ENCODE measurements around the gene SEMA3E. TPM values are rescaled to one million over a fixed set of nuclear protein-coding genes. Genes with fewer than 3 reads are reported as not detected.
"Not testable (repeated sequence)": the region's sequence is repeated elsewhere in the genome, so short reads cannot be mapped to it uniquely, and the experiment has no call there.

Gene SEMA3E
- total RNA-seq, 1 donor from 2014 or later = not detected

DNA sequence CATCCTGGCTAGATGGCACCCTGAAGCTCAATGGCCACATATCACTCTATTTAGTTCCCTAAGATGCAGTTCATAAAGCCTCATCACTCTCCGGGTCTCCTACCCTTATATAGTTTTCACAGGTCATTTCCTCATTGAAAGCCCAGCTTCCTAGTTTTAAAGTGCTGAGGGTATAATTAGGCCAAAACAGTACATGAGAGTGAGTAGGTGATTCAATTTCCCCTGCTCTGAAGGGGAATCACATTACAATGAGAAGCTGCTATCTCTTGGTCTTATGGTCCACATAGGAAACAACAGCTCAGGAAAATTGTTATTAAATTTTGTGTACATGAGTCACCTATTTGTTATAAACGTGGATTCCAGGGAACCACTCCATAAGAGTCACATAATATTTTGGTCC is 162.0 kb downstream of the SEMA3E start:
- DNase-seq (ENCODE audit: low read depth, low spot score) = no peak

DNA sequence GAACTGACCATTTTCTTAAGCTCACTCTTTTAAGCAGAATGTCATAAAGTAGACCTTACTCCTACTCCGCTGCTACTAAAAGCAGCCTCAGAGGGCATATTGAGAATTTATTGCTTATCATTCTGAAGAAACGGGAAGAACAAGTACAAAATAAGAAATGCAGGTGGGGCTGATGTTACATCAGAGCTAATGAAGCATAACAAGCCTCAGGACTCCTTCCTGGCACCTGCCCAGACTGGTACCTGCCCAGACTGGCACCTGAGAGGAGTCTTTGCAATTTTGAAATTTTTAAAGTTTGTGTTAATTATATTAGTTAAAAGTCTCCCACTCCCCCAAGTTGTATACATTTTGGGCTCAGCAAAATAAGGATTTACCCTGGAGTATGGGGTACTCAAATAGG is 162.4 kb downstream of the SEMA3E start:
- no peak for DNase-seq (ENCODE audit: low read depth, low spot score)

DNA sequence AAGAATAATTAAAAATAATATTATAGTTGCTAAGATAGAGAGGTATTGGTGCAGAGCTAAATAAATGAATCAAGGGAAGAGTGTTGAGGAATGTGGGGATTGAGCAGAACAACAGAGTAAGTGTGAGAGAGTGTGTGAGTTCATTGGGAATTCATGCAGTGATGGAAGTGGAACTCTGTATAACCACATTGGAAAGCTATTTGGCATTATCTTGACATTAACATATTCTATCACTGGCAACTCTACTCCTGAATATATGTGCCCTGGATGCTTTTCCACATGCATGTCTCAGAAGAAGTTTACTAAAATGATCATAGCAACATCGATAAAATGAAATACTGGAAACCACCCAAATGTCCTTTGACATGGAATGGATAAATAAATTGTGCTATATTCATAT is 164.1 kb downstream of the SEMA3E start:
- DNase-seq (ENCODE audit: low read depth, low spot score) = no peak

GRCh38 chr7:83484266-83484665 is 164.7 kb downstream of the SEMA3E start:
- no peak for DNase-seq (ENCODE audit: low read depth, low spot score)

- DNase-seq (ENCODE audit: low read depth, low spot score) = no peak
Observed at GRCh38 chr7:83478616-83479015, 170.3 kb downstream of the SEMA3E start.

DNA sequence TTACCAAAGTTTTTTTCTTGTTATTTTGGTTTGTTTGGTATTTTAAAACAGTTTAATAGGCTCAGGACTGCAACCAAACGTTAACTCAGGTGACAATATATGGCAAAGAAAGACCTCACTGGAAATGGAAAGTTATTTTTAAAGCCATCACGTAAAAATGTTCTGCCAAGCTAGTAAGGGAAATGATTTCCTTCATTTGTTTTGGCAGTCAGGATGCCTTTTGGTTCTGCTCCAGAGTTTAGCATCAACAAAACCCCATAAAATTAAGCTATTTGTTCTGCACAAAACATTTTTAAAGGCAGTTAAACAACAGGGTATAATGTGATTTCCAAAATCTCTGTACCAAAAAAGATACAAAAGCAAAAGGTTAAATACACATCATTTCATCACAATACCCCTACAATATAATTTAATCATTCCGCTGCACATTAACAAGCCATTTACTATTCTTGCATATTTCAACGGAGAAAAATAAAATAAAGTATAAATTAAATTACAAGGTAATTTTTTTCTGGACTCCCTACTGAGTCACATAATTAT is 172.4 kb downstream of the SEMA3E start:
- DNase-seq (ENCODE audit: low read depth, low spot score) = no peak

- no peak for DNase-seq (ENCODE audit: low read depth, low spot score)
Observed at GRCh38 chr7:83475420-83475819, 173.5 kb downstream of the SEMA3E start.

- DNase-seq (ENCODE audit: low read depth, low spot score) = no peak
Observed at GRCh38 chr7:83472376-83472775, 176.6 kb downstream of the SEMA3E start.

DNA sequence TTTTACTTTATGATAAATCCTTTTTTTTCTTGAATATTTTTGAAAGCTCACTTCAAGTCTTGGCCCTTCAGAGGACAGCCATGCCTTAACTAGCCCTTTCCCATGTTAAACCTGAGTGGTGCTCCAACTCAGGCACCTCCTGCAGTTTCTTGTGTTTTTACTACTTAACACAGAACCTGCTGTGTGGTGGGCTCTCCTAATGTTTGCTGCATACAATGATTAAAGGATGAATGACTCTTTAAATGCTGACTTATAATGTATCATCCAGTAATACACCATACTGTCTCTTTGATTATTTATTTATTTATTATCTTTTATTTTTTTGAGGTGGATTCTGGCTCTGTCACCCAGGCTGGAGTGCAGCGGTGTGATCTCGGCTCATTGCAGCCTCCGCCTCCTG is 179.4 kb downstream of the SEMA3E start:
- no peak for DNase-seq (ENCODE audit: low read depth, low spot score)

DNA sequence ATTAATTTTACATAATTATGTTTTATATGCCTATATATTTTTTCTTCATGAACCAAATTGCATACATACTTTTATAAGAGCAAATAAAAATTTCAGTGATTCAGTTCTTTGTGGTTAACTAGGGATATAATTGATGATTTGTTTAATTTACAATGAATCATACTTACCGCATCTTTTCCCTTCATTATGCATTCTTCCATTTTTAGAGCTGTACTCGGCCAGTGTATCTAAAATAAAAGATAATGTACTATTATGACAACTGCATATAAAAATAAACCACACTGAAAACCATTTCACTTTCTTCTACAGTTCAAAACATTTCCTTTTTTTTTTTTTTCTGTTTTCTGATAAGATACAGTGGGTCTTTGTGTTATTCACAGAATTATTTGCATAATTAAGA is 179.9 kb downstream of the SEMA3E start:
- DNase-seq (ENCODE audit: low read depth, low spot score) = no peak

- DNase-seq (ENCODE audit: low read depth, low spot score) = peak; percentile 96
Observed at GRCh38 chr7:83468251-83468739, 180.6 kb downstream of the SEMA3E start.

GRCh38 chr7:83467493-83467892 is 181.4 kb downstream of the SEMA3E start:
- DNase-seq (ENCODE audit: low read depth, low spot score) = no peak

DNA sequence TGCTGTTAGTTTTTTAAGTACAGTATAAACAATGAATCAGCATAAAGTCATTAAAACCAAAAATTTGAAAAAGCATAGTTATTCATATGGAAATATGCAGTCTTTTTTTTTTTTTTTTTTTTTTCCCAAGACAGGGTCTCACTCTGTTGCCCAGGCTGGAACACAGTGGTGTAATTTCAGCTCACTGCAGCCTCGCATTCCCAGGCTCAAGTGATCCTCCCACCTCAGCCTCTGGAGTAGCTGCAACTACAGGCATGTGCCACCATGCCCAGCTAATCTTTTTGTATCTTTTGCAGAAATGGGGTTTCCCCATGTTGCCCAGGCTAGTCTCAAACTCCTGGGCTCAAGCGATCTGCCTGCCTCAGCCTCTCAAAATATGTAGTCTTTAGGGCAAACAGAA is 182.0 kb downstream of the SEMA3E start:
- no peak for DNase-seq (ENCODE audit: low read depth, low spot score)

DNA sequence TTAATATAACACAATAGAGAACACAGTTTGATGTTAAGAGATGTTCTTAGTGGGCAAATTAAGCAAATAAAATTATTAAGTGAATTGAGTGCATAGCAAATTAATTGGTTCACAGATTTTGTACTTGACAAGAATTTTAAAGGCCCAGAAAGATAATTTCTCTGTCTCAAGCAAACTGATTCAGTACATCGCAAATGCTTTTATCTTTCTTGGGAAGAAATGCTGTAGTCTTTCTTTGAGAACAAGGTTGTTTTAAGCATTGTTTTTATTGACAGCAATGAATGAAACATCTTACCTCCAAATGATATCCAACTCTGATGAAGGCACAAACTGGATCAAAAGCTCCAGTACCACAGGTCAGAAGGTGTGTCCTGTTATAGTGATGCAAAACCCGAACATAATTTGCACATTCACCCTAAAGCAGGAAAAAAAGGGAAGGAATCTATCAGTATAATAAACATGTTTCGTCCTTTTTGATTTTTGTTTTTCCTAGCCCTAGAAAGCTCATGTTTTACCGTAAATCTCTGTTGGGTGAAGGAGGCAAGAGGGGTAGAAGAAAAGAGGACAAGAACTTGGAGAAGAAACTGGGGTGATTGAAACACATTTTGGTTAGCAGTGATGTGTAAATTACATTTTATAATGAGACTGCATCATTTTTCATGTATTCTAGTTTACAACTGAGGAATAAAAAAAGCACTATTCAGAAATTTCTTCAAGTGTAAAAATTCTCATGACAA is 182.6 kb downstream of the SEMA3E start:
- no peak for DNase-seq (ENCODE audit: low read depth, low spot score)

DNA sequence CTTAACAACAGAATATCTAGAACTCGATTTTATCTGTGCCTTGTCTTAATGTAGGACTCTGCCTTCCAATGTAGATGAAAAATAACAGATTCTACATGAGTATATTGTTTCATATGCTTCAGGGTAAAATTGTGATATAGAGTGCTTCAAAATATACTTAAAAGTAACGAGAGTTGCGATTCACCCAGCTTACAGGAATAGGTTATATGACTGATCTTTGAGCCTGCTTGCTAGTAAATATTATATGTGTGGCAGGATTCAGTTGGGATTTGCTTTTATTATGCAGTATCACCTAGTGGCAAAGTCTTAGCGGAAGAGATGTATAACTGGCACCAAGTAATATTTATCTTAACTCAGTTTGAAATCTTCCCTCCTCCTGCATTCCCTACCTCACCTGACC is 183.3 kb downstream of the SEMA3E start:
- no peak for DNase-seq (ENCODE audit: low read depth, low spot score)

DNA sequence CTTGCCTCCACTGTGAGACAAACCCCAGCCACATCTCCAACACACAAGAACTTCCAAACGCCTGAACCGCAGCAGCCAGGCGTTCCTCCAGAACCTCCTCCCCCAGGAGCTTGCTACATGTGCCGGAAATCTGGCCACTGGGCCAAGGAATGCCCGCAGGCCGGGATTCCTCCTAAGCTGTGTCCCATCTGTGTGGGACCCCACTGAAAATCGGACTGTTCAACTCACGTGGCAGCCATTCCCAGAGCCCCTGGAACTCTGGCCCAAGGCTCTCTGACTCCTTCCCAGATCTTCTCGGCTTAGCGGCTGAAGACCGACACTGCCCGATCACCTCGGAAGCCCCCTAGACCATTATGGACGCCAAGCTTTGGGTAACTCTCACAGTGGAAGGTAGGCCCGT is 187.1 kb downstream of the SEMA3E start:
- DNase-seq (ENCODE audit: low read depth, low spot score) = not testable (repeated sequence)

- DNase-seq (ENCODE audit: low read depth, low spot score) = not testable (repeated sequence)
Observed at GRCh38 chr7:83459930-83460653, 188.8 kb downstream of the SEMA3E start.

DNA sequence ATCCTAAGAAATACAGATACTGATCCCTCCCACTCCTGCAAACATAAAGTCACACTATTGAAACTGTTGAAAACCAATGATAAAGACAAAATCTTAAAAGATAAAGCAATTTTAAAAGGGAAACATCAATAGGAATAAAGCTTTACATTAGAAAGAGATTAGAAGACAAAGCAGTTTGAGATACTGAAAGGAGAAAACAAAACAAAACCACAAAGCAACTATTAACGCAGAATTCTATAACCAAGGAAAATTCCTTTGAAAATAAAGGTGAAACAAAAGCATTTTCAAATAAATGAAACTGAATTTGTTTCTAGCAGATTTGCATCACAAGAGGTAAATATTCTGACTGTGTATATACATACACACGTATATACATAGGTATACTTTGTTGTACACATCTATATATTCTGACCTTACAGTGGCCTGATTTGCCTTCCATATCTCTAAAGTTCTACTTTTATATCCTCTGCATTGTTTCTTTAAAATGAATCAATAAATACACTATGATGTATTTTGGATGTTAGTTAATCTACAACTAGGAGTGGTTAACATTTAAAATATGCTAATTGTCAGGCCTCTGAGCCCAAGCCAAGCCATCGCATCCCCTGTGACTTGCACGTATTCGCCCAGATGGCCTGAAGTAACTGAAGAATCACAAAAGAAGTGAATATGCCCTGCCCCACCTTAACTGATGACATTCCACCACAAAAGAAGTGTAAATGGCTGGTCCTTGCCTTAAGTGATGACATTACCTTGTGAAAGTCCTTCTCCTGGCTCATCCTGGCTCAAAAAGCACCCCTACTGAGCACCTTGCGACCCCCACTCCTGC is 189.6 kb downstream of the SEMA3E start:
- not testable (repeated sequence) for DNase-seq (ENCODE audit: low read depth, low spot score)

- no peak for DNase-seq (ENCODE audit: low read depth, low spot score)
Observed at GRCh38 chr7:83457022-83457892, 191.7 kb downstream of the SEMA3E start.

DNA sequence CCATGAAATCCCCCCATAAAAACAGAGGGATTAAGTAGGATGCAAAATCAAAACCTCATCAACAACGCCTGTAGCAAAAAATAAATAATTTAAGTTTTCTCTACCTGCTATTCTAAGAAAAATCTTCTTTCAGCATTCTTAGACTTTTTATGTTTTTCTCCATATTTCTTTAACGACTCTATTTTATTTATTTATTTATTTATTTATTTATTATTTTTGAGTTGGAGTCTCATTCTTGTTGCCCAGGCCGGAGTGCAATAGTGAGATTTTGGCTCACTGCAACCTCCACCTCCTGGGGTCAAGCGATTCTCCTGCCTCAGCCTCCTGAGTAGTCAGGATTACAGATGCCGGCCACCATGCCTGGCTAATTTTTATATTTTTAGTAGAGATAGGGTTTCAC is 192.5 kb downstream of the SEMA3E start:
- no peak for DNase-seq (ENCODE audit: low read depth, low spot score)

DNA sequence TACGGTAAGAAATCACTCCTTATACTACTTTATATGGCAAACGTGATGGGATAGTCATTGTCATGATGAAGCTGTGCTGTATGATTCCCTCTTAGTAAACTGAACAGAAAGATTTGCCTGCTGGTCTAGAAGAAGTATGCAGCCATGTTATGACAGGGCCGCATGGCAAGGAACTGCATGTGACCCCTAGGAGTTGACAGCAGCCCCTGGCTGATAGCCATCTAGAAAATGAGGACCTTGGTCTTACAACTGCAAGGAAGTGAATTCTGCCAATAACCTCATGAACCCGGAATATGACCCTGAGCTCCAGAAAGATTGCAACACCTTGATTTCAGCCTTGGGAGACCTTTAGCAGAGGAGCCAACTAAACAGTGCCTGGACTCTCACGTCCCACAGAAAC is 193.3 kb downstream of the SEMA3E start:
- DNase-seq (ENCODE audit: low read depth, low spot score) = no peak
